K562 (cell line): Measurements from ENCODE around the gene USP49. TPM values are rescaled to one million over a fixed set of nuclear protein-coding genes. Genes with fewer than 3 reads are reported as not detected.

Experiments used
- BRD4 ChIP-seq: fragments of 200-600 bp; sonication (generic); IDR thresholded peaks from 2 replicates; pipeline ENCODE4 v1.6.1; 2017; ENCODE audit warnings: inconsistent platforms
- CBX2 ChIP-seq: fragments of 200-600 bp; sonication (generic); IDR thresholded peaks from one replicate; pipeline ENCODE4 v1.6.1; 2012; ENCODE audit warnings: mild to moderate bottlenecking, low read length, inconsistent platforms; ENCODE audit not compliant: insufficient read depth, poor library complexity, severe bottlenecking
- DIDO1 ChIP-seq: fragments of 450-650 bp; IDR thresholded peaks from 2 replicates; pipeline ENCODE4 v1.6.1; 2016; ENCODE audit warnings: low read depth, missing biosample characterization, missing genetic modification characterization
- HMG20B ChIP-seq: fragments of 250-450 bp; sonication (Bioruptor Pico); IDR thresholded peaks from 2 replicates; pipeline ENCODE4 v1.5.0; 2021; ENCODE audit warnings: mild to moderate bottlenecking
- HNRNPL ChIP-seq: fragments of 200-400 bp; formaldehyde crosslinking; IDR thresholded peaks from 2 replicates; pipeline ENCODE4 v1.6.1; 2017; ENCODE audit warnings: low read depth, mild to moderate bottlenecking, low read length
- IFI16 ChIP-seq: fragments of 250-450 bp; sonication (Bioruptor Pico); IDR thresholded peaks from 2 replicates; pipeline ENCODE4 v2.1.2; 2022; ENCODE audit warnings: mild to moderate bottlenecking, inconsistent platforms
- KLF10 ChIP-seq: fragments of 250-450 bp; sonication (Bioruptor Pico); IDR thresholded peaks from 2 replicates; pipeline ENCODE4 v1.6.1; 2021; ENCODE audit warnings: matching md5 sums
- SMARCA5 ChIP-seq: fragments of 450-650 bp; IDR thresholded peaks from 2 replicates; pipeline ENCODE4 v1.6.1; 2016
- XRCC4 ChIP-seq: IDR thresholded peaks from one replicate; pipeline ENCODE4 v1.6.1; 2011; ENCODE audit not compliant: insufficient read depth, insufficient read length; ENCODE audit errors: extremely low read depth
- ZNF311 ChIP-seq: fragments of 250-450 bp; sonication (Bioruptor Pico); IDR thresholded peaks from 2 replicates; pipeline ENCODE4 v1.4.0; 2020; ENCODE audit warnings: mild to moderate bottlenecking, moderate library complexity
- ZNF785 ChIP-seq: fragments of 250-450 bp; sonication (Bioruptor Pico); IDR thresholded peaks from 2 replicates; pipeline ENCODE4 v1.4.0; 2020; ENCODE audit warnings: mild to moderate bottlenecking
- polyA plus RNA-seq, 8 experiments: library from polyadenylated mRNA; depleted of rRNA in 4 of 8; stranded (reverse) in 5 of 8; unstranded in 3 of 8; fragments of >200 nt; fragmentation: Nextera tagmentation in 2 of 8; fragmentation: Illumina TruSeq in 1 of 8; extraction: Ambion mirVana in 2 of 8; extraction: Trizol in 1 of 8; gene quantifications; 2 replicates each; pipeline versions ENCODE4 v1.2.1 to v1.2.3, GENCODE V29; 2011 to 2014; ENCODE audit warnings: inconsistent platforms in 1 of 8, missing spikeins in 1 of 8
- total RNA-seq, 7 experiments: library from RNA; depleted of rRNA in 6 of 7; stranded (reverse); fragments of >200 nt in 6 of 7; fragmentation: Illumina TruSeq in 2 of 7; extraction: Trizol in 2 of 7; gene quantifications; 2 replicates each; pipeline versions ENCODE4 v1.2.1 to v1.2.3, GENCODE V29; 2011 to 2021; ENCODE audit warnings: low replicate concordance in 1 of 7
- TF ChIP-seq, protein P1 (sequence below): fragments of 450-650 bp; formaldehyde crosslinking; IDR thresholded peaks from 2 replicates; pipeline ENCODE4 v1.4.0; 2022; ENCODE audit warnings: mild to moderate bottlenecking, moderate library complexity
- TF ChIP-seq, protein P2 (sequence below): sonication (generic); formaldehyde crosslinking; IDR thresholded peaks from 2 replicates; pipeline ENCODE4 v1.8.1; 2023; ENCODE audit warnings: mild to moderate bottlenecking, missing genetic modification reagents
- TF ChIP-seq, protein P3 (sequence below): fragments of 250-450 bp; sonication (Bioruptor Pico); IDR thresholded peaks from 2 replicates; pipeline ENCODE4 v1.8.0; 2022; ENCODE audit warnings: inconsistent platforms, mild to moderate bottlenecking, moderate library complexity, borderline replicate concordance
- TF ChIP-seq, protein P4 (sequence below): fragments of 250-450 bp; sonication (Bioruptor Pico); IDR thresholded peaks from 2 replicates; pipeline ENCODE4 v1.4.0; 2020

The USP49 gene
- total and polyA plus RNA-seq, 9 of the 15 experiments (the other 6 are each of a cell fraction or from before 2014, with no cell fraction given), result 1.0 to 9.9 (median 6.5) TPM

DNA sequence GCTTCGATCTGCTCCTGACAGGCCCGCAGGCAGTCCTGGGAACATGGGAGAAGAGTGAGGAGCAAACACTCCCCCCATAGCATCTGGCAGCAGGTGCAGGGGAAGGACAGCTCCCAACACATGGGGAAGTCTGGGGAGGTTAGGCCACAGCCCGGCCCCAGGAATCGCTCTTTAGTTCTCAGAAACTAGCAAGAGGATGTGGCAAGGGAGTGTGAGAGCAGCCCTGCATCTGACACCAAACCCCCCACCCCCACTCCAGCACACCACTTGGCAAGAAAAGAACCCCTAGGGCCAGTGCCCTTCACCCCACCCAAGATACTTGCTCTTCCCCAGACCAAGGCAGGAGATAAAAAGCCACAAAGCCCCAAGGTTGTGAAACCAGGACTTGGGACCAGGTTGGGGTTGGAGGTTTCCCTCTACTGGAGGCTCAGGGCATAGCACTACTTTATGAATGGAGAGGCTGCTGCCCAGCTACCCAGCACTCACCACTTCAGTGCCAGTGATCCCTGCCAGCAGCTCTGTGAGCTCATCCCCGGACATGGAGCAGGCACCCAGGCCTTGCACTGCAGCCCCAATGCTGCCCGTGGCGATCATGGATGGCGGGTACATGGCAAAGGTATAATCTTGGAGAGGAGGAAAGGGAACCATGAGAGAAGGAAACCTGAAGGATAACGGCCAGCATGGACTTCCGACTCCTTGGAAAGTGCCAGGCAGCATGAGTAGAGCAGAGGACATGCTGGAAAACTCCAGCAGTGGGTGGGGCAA is 41.1 kb upstream of the USP49 start (continued):
- TF ChIP-seq IFI16 (CRISPR knock-in tag) (no peak), DIDO1 (no peak), CBX2 (no peak), ZNF785 (CRISPR knock-in tag) (no peak), KLF10 (no peak), HMG20B (CRISPR knock-in tag) (0 out of 2 replicates have a peak, but pooled peaks have one; percentile 22), HNRNPL (peak; percentile 66; the same call in 1 of the 2 replicates), XRCC4 (no peak), SMARCA5 (no peak), BRD4 (no peak), ZNF311 (CRISPR knock-in tag) (0 out of 2 replicates have a peak, but pooled peaks have one; percentile 28)
- TF ChIP-seq, protein P1, sequence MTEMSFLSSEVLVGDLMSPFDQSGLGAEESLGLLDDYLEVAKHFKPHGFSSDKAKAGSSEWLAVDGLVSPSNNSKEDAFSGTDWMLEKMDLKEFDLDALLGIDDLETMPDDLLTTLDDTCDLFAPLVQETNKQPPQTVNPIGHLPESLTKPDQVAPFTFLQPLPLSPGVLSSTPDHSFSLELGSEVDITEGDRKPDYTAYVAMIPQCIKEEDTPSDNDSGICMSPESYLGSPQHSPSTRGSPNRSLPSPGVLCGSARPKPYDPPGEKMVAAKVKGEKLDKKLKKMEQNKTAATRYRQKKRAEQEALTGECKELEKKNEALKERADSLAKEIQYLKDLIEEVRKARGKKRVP (CRISPR knock-in tag), result no peak; the same call in 1 of the 2 replicates
- TF ChIP-seq, protein P2, sequence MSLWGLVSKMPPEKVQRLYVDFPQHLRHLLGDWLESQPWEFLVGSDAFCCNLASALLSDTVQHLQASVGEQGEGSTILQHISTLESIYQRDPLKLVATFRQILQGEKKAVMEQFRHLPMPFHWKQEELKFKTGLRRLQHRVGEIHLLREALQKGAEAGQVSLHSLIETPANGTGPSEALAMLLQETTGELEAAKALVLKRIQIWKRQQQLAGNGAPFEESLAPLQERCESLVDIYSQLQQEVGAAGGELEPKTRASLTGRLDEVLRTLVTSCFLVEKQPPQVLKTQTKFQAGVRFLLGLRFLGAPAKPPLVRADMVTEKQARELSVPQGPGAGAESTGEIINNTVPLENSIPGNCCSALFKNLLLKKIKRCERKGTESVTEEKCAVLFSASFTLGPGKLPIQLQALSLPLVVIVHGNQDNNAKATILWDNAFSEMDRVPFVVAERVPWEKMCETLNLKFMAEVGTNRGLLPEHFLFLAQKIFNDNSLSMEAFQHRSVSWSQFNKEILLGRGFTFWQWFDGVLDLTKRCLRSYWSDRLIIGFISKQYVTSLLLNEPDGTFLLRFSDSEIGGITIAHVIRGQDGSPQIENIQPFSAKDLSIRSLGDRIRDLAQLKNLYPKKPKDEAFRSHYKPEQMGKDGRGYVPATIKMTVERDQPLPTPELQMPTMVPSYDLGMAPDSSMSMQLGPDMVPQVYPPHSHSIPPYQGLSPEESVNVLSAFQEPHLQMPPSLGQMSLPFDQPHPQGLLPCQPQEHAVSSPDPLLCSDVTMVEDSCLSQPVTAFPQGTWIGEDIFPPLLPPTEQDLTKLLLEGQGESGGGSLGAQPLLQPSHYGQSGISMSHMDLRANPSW (CRISPR knock-in tag), result 0 out of 2 replicates have a peak, but pooled peaks have one; percentile 54
- TF ChIP-seq, protein P3, sequence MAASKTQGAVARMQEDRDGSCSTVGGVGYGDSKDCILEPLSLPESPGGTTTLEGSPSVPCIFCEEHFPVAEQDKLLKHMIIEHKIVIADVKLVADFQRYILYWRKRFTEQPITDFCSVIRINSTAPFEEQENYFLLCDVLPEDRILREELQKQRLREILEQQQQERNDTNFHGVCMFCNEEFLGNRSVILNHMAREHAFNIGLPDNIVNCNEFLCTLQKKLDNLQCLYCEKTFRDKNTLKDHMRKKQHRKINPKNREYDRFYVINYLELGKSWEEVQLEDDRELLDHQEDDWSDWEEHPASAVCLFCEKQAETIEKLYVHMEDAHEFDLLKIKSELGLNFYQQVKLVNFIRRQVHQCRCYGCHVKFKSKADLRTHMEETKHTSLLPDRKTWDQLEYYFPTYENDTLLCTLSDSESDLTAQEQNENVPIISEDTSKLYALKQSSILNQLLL (CRISPR knock-in tag), result no peak
- TF ChIP-seq, protein P4, sequence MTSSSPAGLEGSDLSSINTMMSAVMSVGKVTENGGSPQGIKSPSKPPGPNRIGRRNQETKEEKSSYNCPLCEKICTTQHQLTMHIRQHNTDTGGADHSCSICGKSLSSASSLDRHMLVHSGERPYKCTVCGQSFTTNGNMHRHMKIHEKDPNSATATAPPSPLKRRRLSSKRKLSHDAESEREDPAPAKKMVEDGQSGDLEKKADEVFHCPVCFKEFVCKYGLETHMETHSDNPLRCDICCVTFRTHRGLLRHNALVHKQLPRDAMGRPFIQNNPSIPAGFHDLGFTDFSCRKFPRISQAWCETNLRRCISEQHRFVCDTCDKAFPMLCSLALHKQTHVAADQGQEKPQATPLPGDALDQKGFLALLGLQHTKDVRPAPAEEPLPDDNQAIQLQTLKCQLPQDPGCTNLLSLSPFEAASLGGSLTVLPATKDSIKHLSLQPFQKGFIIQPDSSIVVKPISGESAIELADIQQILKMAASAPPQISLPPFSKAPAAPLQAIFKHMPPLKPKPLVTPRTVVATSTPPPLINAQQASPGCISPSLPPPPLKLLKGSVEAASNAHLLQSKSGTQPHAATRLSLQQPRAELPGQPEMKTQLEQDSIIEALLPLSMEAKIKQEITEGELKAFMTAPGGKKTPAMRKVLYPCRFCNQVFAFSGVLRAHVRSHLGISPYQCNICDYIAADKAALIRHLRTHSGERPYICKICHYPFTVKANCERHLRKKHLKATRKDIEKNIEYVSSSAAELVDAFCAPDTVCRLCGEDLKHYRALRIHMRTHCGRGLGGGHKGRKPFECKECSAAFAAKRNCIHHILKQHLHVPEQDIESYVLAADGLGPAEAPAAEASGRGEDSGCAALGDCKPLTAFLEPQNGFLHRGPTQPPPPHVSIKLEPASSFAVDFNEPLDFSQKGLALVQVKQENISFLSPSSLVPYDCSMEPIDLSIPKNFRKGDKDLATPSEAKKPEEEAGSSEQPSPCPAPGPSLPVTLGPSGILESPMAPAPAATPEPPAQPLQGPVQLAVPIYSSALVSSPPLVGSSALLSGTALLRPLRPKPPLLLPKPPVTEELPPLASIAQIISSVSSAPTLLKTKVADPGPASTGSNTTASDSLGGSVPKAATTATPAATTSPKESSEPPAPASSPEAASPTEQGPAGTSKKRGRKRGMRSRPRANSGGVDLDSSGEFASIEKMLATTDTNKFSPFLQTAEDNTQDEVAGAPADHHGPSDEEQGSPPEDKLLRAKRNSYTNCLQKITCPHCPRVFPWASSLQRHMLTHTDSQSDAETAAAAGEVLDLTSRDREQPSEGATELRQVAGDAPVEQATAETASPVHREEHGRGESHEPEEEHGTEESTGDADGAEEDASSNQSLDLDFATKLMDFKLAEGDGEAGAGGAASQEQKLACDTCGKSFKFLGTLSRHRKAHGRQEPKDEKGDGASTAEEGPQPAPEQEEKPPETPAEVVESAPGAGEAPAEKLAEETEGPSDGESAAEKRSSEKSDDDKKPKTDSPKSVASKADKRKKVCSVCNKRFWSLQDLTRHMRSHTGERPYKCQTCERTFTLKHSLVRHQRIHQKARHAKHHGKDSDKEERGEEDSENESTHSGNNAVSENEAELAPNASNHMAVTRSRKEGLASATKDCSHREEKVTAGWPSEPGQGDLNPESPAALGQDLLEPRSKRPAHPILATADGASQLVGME (CRISPR knock-in tag), result peak; percentile 53; the same call in 1 of the 2 replicates
